KMS-11 (cell line): ENCODE measurements around the gene LRRC55.

Experiments
- H2AFZ ChIP-seq: fragments of 200-600 bp; sonication (generic); 2 replicates; pipeline ENCODE4 v1.6.1; 2016; ENCODE audit warnings: antibody characterized with exemption, mixed run types, low read depth
- H3K27ac ChIP-seq: fragments of 200-600 bp; sonication (generic); 2 replicates; pipeline ENCODE4 v1.6.1; 2016; ENCODE audit warnings: mild to moderate bottlenecking, mixed run types
- H3K27me3 ChIP-seq: fragments of 200-600 bp; sonication (generic); 2 replicates; pipeline ENCODE4 v1.6.1; 2017; ENCODE audit warnings: mild to moderate bottlenecking, low read depth, mixed run types, moderate library complexity; ENCODE audit not compliant: insufficient read depth
- H3K36me3 ChIP-seq: fragments of 200-600 bp; sonication (generic); 2 replicates; pipeline ENCODE4 v1.6.1; 2017; ENCODE audit warnings: mild to moderate bottlenecking, mixed run types; ENCODE audit not compliant: insufficient read depth
- H3K4me1 ChIP-seq: fragments of 200-600 bp; sonication (generic); 2 replicates; pipeline ENCODE4 v1.6.1; 2016; ENCODE audit warnings: mild to moderate bottlenecking, low read depth, mixed run types; ENCODE audit not compliant: poor library complexity, severe bottlenecking
- H3K4me2 ChIP-seq: fragments of 200-600 bp; sonication (generic); 2 replicates; pipeline ENCODE4 v1.7.0; 2016; ENCODE audit warnings: mild to moderate bottlenecking, mixed run types
- H3K4me3 ChIP-seq: fragments of 200-600 bp; sonication (generic); IDR thresholded peaks from 2 replicates; pipeline ENCODE4 v1.6.1; 2017; ENCODE audit warnings: low read depth, low read length, mixed read lengths; ENCODE audit not compliant: insufficient read depth
- H3K79me2 ChIP-seq: fragments of 200-600 bp; sonication (generic); 2 replicates; pipeline ENCODE4 v1.6.1; 2016; ENCODE audit warnings: low read depth, mixed run types; ENCODE audit not compliant: insufficient read depth
- H3K9ac ChIP-seq: fragments of 200-600 bp; sonication (generic); 2 replicates; pipeline ENCODE4 v1.6.1; 2016; ENCODE audit warnings: mild to moderate bottlenecking, mixed run types
- H4K20me1 ChIP-seq: fragments of 200-600 bp; sonication (generic); 2 replicates; pipeline ENCODE4 v1.6.1; 2016; ENCODE audit warnings: mild to moderate bottlenecking, mixed run types; ENCODE audit not compliant: insufficient read depth
- CTCF ChIP-seq: fragments of 200-600 bp; sonication (generic); conservative IDR thresholded peaks from 2 replicates; pipeline ENCODE4 v1.6.1; 2017; ENCODE audit warnings: low read depth, mild to moderate bottlenecking, antibody characterized with exemption, low read length, moderate library complexity, mixed read lengths

Gene LRRC55

GRCh38 chr11:57178334-57178733 lies 3.4 kb upstream of the LRRC55 start:
- Histone ChIP-seq H3K4me1 (no peaks in the 10 kb centered on the region), H2AFZ (no peak overlapping the region), H3K4me3 (no peak overlapping the region), H4K20me1 (no peaks in the 10 kb centered on the region), H3K4me2 (no peak overlapping the region), H3K27ac (no peak overlapping the region), H3K79me2 (no peaks in the 10 kb centered on the region), H3K36me3 (no peaks in the 10 kb centered on the region), H3K9ac (no peak overlapping the region), H3K27me3 (no peaks in the 10 kb centered on the region)
- TF ChIP-seq CTCF: no peak

GRCh38 chr11:57179681-57180080 lies 2.1 kb upstream of the LRRC55 start:
- no peak overlapping the region for H3K4me3 ChIP-seq
- no peak overlapping the region for H3K9ac ChIP-seq
- H3K79me2 ChIP-seq: no peaks in the 10 kb centered on the region
- TF ChIP-seq CTCF: no peak
- no peaks in the 10 kb centered on the region for H4K20me1 ChIP-seq
- H3K4me1 ChIP-seq: no peaks in the 10 kb centered on the region
- no peaks in the 10 kb centered on the region for H3K27me3 ChIP-seq
- H3K4me2 ChIP-seq: no peak overlapping the region
- H3K36me3 ChIP-seq: no peaks in the 10 kb centered on the region
- no peak overlapping the region for H3K27ac ChIP-seq
- no peak overlapping the region for H2AFZ ChIP-seq

GRCh38 chr11:57180081-57180561 lies 1.6 kb upstream of the LRRC55 start:
- Histone ChIP-seq H3K4me3 (no peak overlapping the region), H3K4me2 (no peak overlapping the region), H2AFZ (no peak overlapping the region), H3K27me3 (no peaks in the 10 kb centered on the region), H3K36me3 (no peaks in the 10 kb centered on the region), H3K4me1 (no peaks in the 10 kb centered on the region), H3K9ac (no peak overlapping the region), H4K20me1 (no peaks in the 10 kb centered on the region), H3K79me2 (no peaks in the 10 kb centered on the region), H3K27ac (no peak overlapping the region)
- TF ChIP-seq CTCF: no peak

GRCh38 chr11:57180964-57181363 lies 789 bp upstream of the LRRC55 start:
- H4K20me1 ChIP-seq: no peaks in the 10 kb centered on the region
- H3K4me2 ChIP-seq: no peak overlapping the region
- no peaks in the 10 kb centered on the region for H3K27me3 ChIP-seq
- H3K4me3 ChIP-seq: no peak overlapping the region
- no peaks in the 10 kb centered on the region for H3K79me2 ChIP-seq
- H3K27ac ChIP-seq: no peak overlapping the region
- TF ChIP-seq CTCF: no peak
- no peaks in the 10 kb centered on the region for H3K4me1 ChIP-seq
- H3K9ac ChIP-seq: no peak overlapping the region
- H2AFZ ChIP-seq: no peak overlapping the region
- H3K36me3 ChIP-seq: no peaks in the 10 kb centered on the region

GRCh38 chr11:57182896-57183295 lies 1.1 kb downstream of the LRRC55 start:
- H3K27me3 ChIP-seq: no peaks in the 10 kb centered on the region
- no peak overlapping the region for H2AFZ ChIP-seq
- no peaks in the 10 kb centered on the region for H3K36me3 ChIP-seq
- no peak overlapping the region for H3K27ac ChIP-seq
- no peaks in the 10 kb centered on the region for H3K4me1 ChIP-seq
- TF ChIP-seq CTCF: no peak
- H3K4me2 ChIP-seq: no peak overlapping the region
- H3K4me3 ChIP-seq: no peak overlapping the region
- H3K79me2 ChIP-seq: no peaks in the 10 kb centered on the region
- H4K20me1 ChIP-seq: no peaks in the 10 kb centered on the region
- H3K9ac ChIP-seq: no peak overlapping the region
